H1 (cell line): ENCODE measurements around the gene TUT1. TPM values are rescaled to one million over a fixed set of nuclear protein-coding genes. Genes with fewer than 3 reads are reported as not detected.
A peak's percentile ranks its signal among the peaks of the same experiment; 100 is the strongest.

Experiments used
- EGR1 ChIP-seq: IDR thresholded peaks from 2 replicates; pipeline ENCODE4 v1.6.1; 2011; ENCODE audit warnings: low read depth, low read length, borderline replicate concordance
- NANOG ChIP-seq: IDR thresholded peaks from 2 replicates; pipeline ENCODE4 v1.6.1; 2011; ENCODE audit warnings: low read length, low read depth, mild to moderate bottlenecking, inconsistent platforms; ENCODE audit not compliant: insufficient read depth, poor library complexity, severe bottlenecking
- POLR2A ChIP-seq, 2 experiments: IDR thresholded peaks; 1 replicate in 1 of 2; 2 replicates in 1 of 2; pipeline ENCODE4 v1.6.1; 2011; ENCODE audit warnings: low read depth in 2 of 2, low read length in 2 of 2, mild to moderate bottlenecking in 2 of 2; ENCODE audit errors: control extremely low read depth in 1 of 2
- RAD21 ChIP-seq, 2 experiments: IDR thresholded peaks in 1 of 2; conservative IDR thresholded peaks in 1 of 2; 2 replicates each; pipeline ENCODE4 v1.6.1; 2011; ENCODE audit warnings: low read depth in 2 of 2, low read length in 2 of 2, improper control_type of control experiment in 1 of 2, inconsistent platforms in 1 of 2, mild to moderate bottlenecking in 1 of 2, moderate library complexity in 1 of 2
- RNF2 ChIP-seq: fragments of 200-900, 300-1000 bp; sonication (generic); IDR thresholded peaks from 2 replicates; pipeline ENCODE4 v1.7.1; 2016; ENCODE audit warnings: borderline replicate concordance, low read depth, mild to moderate bottlenecking, antibody characterized with exemption, low read length; ENCODE audit not compliant: poor library complexity, severe bottlenecking; ENCODE audit errors: missing control alignments
- SIN3A ChIP-seq, 2 experiments: IDR thresholded peaks in 1 of 2; conservative IDR thresholded peaks in 1 of 2; 2 replicates each; pipeline ENCODE4 v1.6.1; 2011 to 2012; ENCODE audit warnings: low read length in 2 of 2, improper control_type of control experiment in 1 of 2, low read depth in 1 of 2, mild to moderate bottlenecking in 1 of 2
- TBP ChIP-seq: IDR thresholded peaks from 2 replicates; pipeline ENCODE4 v1.6.1; 2011; ENCODE audit warnings: low read depth, low read length, improper control_type of control experiment
- polyA plus RNA-seq, 7 experiments: library from polyadenylated mRNA; depleted of rRNA in 3 of 7; stranded (reverse) in 5 of 7; unstranded in 2 of 7; fragments of >200 nt in 5 of 7; fragments of 200-250 nt in 2 of 7; gene quantifications; 1 replicate in 5 of 7; 2 replicates in 1 of 7; 4 replicates in 1 of 7; pipeline versions ENCODE4 v1.2.1 to v1.2.3, GENCODE V29; 2011 to 2013; ENCODE audit warnings: missing spikeins in 2 of 7, mixed read lengths in 2 of 7
- total RNA-seq: library from RNA; stranded (reverse); fragmentation: NEBNext Ultra II Directional; extraction: Animal tissue kit (Norgen Biotek cat#: 25700); gene quantifications from 2 replicates; pipeline ENCODE4 v1.2.1, GENCODE V29; 2021
- TF ChIP-seq, protein P1 (sequence below): fragments of 300-600 bp; sonication (generic); IDR thresholded peaks from 2 replicates; pipeline ENCODE4 v1.7.1; 2012; ENCODE audit warnings: low read length, moderate library complexity, mild to moderate bottlenecking, inconsistent platforms; ENCODE audit not compliant: insufficient replicate concordance
- TF ChIP-seq, protein P2 (sequence below): IDR thresholded peaks from 2 replicates; pipeline ENCODE4 v1.6.1; 2012; ENCODE audit warnings: inconsistent platforms

Gene TUT1
- total and polyA plus RNA-seq, 2 of the 8 experiments (the other 6 are each of a cell fraction or from before 2014, with no cell fraction given) = 17.8 to 24.6 TPM

DNA sequence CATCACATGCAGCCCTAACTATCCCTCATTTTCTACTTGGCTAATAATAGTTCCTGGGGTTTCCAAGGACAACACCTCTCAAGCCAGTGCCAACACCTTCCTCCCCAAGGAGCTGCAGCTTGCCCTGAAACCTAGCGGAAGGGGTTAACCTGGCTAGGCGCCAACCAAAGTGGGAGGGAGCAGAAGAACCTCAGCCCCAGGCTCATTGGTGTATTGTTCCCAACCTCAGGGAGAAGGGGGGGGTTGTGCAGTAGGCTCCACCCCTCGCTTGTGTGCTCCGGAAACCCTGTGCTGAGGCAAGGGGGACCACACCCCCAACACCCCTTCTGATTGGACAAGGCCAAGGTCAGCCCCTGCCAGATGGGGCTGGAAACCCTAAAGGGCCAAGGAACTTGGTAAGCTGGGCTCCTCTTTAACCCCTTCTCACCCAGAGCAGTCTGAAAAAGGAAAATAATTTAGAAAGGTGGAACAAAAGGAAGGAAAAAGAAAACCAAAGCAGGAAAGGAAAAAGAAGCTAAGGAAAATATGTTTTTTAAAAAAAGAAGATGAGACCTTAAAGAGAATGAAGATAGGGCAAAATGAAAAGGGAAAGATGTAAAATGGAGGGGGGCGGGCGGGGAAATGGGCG lies 7.9 kb upstream of the TUT1 start (continued):
- TF ChIP-seq, protein P1, sequence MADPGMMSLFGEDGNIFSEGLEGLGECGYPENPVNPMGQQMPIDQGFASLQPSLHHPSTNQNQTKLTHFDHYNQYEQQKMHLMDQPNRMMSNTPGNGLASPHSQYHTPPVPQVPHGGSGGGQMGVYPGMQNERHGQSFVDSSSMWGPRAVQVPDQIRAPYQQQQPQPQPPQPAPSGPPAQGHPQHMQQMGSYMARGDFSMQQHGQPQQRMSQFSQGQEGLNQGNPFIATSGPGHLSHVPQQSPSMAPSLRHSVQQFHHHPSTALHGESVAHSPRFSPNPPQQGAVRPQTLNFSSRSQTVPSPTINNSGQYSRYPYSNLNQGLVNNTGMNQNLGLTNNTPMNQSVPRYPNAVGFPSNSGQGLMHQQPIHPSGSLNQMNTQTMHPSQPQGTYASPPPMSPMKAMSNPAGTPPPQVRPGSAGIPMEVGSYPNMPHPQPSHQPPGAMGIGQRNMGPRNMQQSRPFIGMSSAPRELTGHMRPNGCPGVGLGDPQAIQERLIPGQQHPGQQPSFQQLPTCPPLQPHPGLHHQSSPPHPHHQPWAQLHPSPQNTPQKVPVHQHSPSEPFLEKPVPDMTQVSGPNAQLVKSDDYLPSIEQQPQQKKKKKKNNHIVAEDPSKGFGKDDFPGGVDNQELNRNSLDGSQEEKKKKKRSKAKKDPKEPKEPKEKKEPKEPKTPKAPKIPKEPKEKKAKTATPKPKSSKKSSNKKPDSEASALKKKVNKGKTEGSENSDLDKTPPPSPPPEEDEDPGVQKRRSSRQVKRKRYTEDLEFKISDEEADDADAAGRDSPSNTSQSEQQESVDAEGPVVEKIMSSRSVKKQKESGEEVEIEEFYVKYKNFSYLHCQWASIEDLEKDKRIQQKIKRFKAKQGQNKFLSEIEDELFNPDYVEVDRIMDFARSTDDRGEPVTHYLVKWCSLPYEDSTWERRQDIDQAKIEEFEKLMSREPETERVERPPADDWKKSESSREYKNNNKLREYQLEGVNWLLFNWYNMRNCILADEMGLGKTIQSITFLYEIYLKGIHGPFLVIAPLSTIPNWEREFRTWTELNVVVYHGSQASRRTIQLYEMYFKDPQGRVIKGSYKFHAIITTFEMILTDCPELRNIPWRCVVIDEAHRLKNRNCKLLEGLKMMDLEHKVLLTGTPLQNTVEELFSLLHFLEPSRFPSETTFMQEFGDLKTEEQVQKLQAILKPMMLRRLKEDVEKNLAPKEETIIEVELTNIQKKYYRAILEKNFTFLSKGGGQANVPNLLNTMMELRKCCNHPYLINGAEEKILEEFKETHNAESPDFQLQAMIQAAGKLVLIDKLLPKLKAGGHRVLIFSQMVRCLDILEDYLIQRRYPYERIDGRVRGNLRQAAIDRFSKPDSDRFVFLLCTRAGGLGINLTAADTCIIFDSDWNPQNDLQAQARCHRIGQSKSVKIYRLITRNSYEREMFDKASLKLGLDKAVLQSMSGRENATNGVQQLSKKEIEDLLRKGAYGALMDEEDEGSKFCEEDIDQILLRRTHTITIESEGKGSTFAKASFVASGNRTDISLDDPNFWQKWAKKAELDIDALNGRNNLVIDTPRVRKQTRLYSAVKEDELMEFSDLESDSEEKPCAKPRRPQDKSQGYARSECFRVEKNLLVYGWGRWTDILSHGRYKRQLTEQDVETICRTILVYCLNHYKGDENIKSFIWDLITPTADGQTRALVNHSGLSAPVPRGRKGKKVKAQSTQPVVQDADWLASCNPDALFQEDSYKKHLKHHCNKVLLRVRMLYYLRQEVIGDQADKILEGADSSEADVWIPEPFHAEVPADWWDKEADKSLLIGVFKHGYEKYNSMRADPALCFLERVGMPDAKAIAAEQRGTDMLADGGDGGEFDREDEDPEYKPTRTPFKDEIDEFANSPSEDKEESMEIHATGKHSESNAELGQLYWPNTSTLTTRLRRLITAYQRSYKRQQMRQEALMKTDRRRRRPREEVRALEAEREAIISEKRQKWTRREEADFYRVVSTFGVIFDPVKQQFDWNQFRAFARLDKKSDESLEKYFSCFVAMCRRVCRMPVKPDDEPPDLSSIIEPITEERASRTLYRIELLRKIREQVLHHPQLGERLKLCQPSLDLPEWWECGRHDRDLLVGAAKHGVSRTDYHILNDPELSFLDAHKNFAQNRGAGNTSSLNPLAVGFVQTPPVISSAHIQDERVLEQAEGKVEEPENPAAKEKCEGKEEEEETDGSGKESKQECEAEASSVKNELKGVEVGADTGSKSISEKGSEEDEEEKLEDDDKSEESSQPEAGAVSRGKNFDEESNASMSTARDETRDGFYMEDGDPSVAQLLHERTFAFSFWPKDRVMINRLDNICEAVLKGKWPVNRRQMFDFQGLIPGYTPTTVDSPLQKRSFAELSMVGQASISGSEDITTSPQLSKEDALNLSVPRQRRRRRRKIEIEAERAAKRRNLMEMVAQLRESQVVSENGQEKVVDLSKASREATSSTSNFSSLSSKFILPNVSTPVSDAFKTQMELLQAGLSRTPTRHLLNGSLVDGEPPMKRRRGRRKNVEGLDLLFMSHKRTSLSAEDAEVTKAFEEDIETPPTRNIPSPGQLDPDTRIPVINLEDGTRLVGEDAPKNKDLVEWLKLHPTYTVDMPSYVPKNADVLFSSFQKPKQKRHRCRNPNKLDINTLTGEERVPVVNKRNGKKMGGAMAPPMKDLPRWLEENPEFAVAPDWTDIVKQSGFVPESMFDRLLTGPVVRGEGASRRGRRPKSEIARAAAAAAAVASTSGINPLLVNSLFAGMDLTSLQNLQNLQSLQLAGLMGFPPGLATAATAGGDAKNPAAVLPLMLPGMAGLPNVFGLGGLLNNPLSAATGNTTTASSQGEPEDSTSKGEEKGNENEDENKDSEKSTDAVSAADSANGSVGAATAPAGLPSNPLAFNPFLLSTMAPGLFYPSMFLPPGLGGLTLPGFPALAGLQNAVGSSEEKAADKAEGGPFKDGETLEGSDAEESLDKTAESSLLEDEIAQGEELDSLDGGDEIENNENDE = no peak
- TF ChIP-seq EGR1 (no peak), NANOG (peak; percentile 57), RAD21 (IDR thresholded peaks at IDR 0.05 in 1 of 2, conservative IDR thresholded peaks at IDR 0.05 in 1 of 2; ENCODE audit: low read depth in 2 of 2, low read length in 2 of 2) (no peak), POLR2A (IDR thresholded peaks at IDR 0.05; ENCODE audit: control extremely low read depth in 1 of 2, low read depth in 2 of 2, low read length in 2 of 2) (peak in 1 of 2 experiments; percentile 38; a peak in 1 of 3 replicates), SIN3A (conservative IDR thresholded peaks at IDR 0.05 in 1 of 2, IDR thresholded peaks at IDR 0.05 in 1 of 2; ENCODE audit: low read depth in 1 of 2, low read length in 2 of 2) (peak in 1 of 2 experiments; percentile 85; a peak in 2 of 4 replicates), TBP (no peak), RNF2 (no peak)
- TF ChIP-seq, protein P2, sequence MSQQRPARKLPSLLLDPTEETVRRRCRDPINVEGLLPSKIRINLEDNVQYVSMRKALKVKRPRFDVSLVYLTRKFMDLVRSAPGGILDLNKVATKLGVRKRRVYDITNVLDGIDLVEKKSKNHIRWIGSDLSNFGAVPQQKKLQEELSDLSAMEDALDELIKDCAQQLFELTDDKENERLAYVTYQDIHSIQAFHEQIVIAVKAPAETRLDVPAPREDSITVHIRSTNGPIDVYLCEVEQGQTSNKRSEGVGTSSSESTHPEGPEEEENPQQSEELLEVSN = no peak
